NT2/D1 (cell line): Measurements from ENCODE around the gene BRMS1.

Source experiments
- SUZ12 ChIP-seq: IDR thresholded peaks from 2 replicates; pipeline ENCODE4 v1.6.1; 2011; ENCODE audit not compliant: insufficient read length, insufficient read depth; ENCODE audit errors: extremely low read depth
- YY1 ChIP-seq: IDR thresholded peaks from 2 replicates; pipeline ENCODE4 v1.6.1; 2011; ENCODE audit not compliant: insufficient read length, insufficient read depth
- ZNF274 ChIP-seq: IDR thresholded peaks from 2 replicates; pipeline ENCODE4 v1.6.1; 2011; ENCODE audit warnings: mild to moderate bottlenecking, low read depth, low read length

DNA sequence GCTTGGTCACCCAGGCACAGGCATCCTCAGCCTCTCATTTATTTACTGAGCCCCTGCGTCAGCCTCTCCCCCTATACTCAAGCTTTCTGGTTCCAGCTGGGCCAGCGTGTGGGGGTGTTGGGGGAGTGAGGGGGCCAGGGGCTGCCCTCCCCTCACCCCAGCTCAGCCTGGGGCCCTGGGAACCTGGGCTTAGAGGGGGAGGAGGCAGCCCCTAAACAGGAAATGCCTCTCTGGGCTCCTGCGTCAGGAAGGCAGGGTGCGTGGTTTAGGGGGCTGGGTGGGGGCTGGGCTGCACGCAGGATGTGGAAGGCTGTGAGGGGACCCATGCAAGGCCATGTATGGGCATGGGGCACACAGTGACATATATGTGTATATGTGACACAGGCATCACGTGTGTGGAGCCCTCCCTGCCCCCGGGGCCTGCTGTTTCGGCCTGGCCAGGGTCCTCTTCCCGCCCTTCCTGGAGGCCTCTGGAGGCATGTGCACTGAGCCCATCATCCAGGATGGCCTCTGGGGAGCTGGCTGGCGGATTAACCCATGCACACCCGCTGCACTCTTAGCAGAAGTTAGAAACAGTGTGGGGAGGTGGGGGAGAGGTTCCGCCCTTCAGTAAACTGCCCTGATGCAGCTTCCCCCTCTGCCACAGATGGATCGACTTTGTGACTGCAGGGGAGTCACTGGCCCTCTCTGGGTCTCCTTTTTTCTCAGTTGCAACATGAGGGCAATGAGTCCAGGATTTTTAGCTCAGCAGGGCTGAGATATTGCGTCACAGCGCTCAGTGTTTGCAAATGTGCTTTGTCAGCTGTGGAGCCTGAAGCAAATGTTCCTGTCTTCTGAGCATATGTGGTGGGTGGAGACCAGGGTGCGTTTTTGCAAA, 26.9 kb downstream of the BRMS1 start:
- TF ChIP-seq SUZ12 (no peak), YY1 (no peak), ZNF274 (no peak)
